DND-41 (cell line): ENCODE data around the gene TPM1.

Experiments used
- ATAC-seq: fragments of 200-7000 bp; cut with Tn5 transposase; 3 replicates; pipeline ENCODE4 v1.9.1; 2021; ENCODE audit warnings: low read depth; ENCODE audit not compliant: insufficient read depth
- DNase-seq: peaks from one replicate; pipeline ENCODE4 v3.0.0-alpha.2; 2020
- H2AFZ ChIP-seq: 2 replicates; pipeline ENCODE4 v1.6.0; 2012; ENCODE audit warnings: low read depth, low read length
- H3K27ac ChIP-seq: 2 replicates; pipeline ENCODE4 v1.5.1; 2012; ENCODE audit warnings: low read length, inconsistent platforms
- H3K27me3 ChIP-seq: fragments of 200-600 bp; sonication (generic); 2 replicates; pipeline ENCODE4 v1.6.0; 2012; ENCODE audit warnings: low read length, mild to moderate bottlenecking, inconsistent platforms; ENCODE audit not compliant: insufficient read depth, poor library complexity
- H3K36me3 ChIP-seq: 2 replicates; pipeline ENCODE4 v1.5.1; 2012; ENCODE audit warnings: low read length, inconsistent platforms; ENCODE audit not compliant: insufficient read depth
- H3K4me1 ChIP-seq: 2 replicates; pipeline ENCODE4 v1.5.1; 2012; ENCODE audit warnings: mild to moderate bottlenecking, low read length; ENCODE audit not compliant: insufficient read depth
- H3K4me2 ChIP-seq: 2 replicates; pipeline ENCODE4 v1.6.0; 2012; ENCODE audit warnings: mild to moderate bottlenecking, moderate library complexity, low read length, inconsistent platforms; ENCODE audit not compliant: insufficient read depth
- H3K4me3 ChIP-seq, 2 experiments: fragments of 200-600 bp in 1 of 2; shearing (Covaris generic) in 1 of 2; 2 replicates each; pipeline ENCODE4 v1.5.1; 2012 to 2016; ENCODE audit warnings: inconsistent platforms in 2 of 2, low read length in 2 of 2, mild to moderate bottlenecking in 2 of 2, low read depth in 1 of 2, moderate library complexity in 1 of 2
- H3K79me2 ChIP-seq: 2 replicates; pipeline ENCODE4 v1.6.0; 2012; ENCODE audit warnings: low read length, inconsistent platforms; ENCODE audit not compliant: insufficient read depth
- H3K9ac ChIP-seq: 2 replicates; pipeline ENCODE4 v1.6.0; 2012; ENCODE audit warnings: low read depth, mild to moderate bottlenecking, inconsistent platforms, low read length, moderate library complexity
- H3K9me3 ChIP-seq: 2 replicates; pipeline ENCODE4 v1.5.1; 2012; ENCODE audit warnings: low read length, moderate library complexity, mild to moderate bottlenecking, inconsistent platforms; ENCODE audit not compliant: insufficient read depth, severe bottlenecking
- H4K20me1 ChIP-seq: 2 replicates; pipeline ENCODE4 v1.6.0; 2012; ENCODE audit warnings: low read length; ENCODE audit not compliant: insufficient read depth
- EZH2 ChIP-seq: IDR thresholded peaks from 3 replicates; pipeline ENCODE4 v1.6.1; 2012; ENCODE audit warnings: borderline replicate concordance, low read depth, mild to moderate bottlenecking, moderate library complexity, low read length, inconsistent platforms; ENCODE audit not compliant: severe bottlenecking
- TF ChIP-seq, protein P1 (sequence below): IDR thresholded peaks from 2 replicates; pipeline ENCODE4 v1.5.1; 2012; ENCODE audit warnings: borderline replicate concordance, low read length, moderate library complexity, mild to moderate bottlenecking; ENCODE audit not compliant: poor library complexity, severe bottlenecking; ENCODE audit errors: extremely low read depth

TPM1 gene

DNA sequence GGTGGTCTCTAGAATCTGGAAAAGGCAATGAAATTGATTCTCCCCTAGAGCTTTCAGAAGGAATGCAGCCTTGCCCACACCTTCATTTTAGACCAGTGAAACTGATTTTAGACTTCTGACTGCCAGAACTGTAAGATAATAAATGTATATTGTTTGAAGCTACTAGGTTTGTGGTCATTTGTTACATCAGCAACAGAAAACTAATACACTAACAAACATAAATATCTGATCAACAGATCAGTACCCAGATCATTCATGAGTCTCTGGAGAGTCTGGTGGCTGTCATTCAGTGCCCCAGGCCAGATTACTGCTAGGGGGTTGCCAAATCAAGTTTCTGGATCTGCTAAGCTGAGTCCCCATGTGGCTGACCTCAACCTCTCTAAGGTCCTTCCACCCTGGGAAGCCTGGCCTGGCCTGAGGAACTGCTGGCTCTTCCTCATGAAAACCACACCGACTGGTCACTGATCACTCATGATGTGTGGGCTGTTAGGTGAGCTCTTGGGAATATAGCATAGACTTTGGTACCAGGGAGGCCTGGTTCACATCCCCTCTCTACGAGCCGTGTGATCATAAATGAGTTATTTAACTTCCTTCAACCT is 68.0 kb downstream of the TPM1 start:
- Histone ChIP-seq H3K9ac (no peak overlapping the region), H3K4me2 (no peak overlapping the region), H3K27me3 (no peaks in the 10 kb centered on the region), H3K4me3 (no peak overlapping the region), H3K9me3 (no peaks in the 10 kb centered on the region), H3K27ac (no peak overlapping the region), H3K4me1 (no peaks in the 10 kb centered on the region), H2AFZ (no peak overlapping the region), H3K36me3 (no peaks in the 10 kb centered on the region), H3K79me2 (no peaks in the 10 kb centered on the region), H4K20me1 (no peaks in the 10 kb centered on the region)
- ATAC-seq (no peak), DNase-seq (no peak)
- TF ChIP-seq, protein P1, sequence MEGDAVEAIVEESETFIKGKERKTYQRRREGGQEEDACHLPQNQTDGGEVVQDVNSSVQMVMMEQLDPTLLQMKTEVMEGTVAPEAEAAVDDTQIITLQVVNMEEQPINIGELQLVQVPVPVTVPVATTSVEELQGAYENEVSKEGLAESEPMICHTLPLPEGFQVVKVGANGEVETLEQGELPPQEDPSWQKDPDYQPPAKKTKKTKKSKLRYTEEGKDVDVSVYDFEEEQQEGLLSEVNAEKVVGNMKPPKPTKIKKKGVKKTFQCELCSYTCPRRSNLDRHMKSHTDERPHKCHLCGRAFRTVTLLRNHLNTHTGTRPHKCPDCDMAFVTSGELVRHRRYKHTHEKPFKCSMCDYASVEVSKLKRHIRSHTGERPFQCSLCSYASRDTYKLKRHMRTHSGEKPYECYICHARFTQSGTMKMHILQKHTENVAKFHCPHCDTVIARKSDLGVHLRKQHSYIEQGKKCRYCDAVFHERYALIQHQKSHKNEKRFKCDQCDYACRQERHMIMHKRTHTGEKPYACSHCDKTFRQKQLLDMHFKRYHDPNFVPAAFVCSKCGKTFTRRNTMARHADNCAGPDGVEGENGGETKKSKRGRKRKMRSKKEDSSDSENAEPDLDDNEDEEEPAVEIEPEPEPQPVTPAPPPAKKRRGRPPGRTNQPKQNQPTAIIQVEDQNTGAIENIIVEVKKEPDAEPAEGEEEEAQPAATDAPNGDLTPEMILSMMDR = no peak
- TF ChIP-seq EZH2 = no peak

DNA sequence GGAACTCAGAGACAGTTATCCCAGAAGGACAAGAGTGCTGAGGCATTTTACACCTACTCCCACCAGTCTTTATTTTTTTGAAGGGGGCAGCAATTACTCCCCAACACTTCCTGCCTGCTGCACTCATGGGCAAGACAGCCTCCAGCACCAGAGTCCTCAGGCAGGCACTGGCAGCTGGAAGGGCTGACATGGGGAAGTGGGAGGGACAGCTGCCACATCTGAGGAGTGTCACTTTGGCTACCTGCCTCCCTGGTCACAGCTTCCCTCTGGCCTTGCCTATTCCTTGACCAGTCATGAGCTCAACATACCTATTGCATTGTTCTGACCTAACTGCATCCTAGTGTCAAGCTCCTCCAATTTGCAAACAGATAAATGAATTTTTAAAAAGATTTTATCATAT is 68.9 kb downstream of the TPM1 start:
- Histone ChIP-seq H3K79me2 (no peaks in the 10 kb centered on the region), H3K4me3 (no peak overlapping the region), H3K9me3 (no peaks in the 10 kb centered on the region), H3K36me3 (no peaks in the 10 kb centered on the region), H3K27ac (no peak overlapping the region), H3K4me2 (no peak overlapping the region), H4K20me1 (no peaks in the 10 kb centered on the region), H3K4me1 (no peaks in the 10 kb centered on the region), H2AFZ (no peak overlapping the region), H3K27me3 (no peaks in the 10 kb centered on the region), H3K9ac (no peak overlapping the region)
- no peak for ATAC-seq
- DNase-seq = no peak
- TF ChIP-seq, protein P1 = no peak
- no peak for TF ChIP-seq EZH2

DNA sequence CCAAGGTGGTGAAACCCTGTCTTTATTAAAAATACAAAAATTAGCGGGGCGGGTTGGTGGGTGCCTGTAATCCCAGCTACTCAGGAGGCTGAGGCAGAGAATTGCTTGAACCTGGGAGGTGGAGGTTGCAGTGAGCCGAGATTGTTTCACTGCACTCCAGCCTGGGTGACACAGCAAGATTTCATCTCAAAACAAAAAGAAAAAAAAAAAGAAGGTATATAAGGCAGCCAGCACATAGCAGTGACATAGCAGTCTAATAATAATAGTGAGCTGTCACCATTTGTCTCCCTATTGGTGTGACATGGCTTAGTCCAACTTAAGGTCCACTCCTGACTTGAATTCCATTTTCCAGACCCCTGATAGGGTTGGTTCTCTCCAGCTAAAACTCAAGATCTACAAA is 70.3 kb downstream of the TPM1 start:
- ATAC-seq = no peak

More for the DNA sequence above, 70.3 kb downstream of the TPM1 start:
- H3K4me3 ChIP-seq = no peak overlapping the region
- H2AFZ ChIP-seq = no peak overlapping the region
- no peak for DNase-seq
- TF ChIP-seq, protein P1 = no peak
- no peak for TF ChIP-seq EZH2
- H3K9me3 ChIP-seq = no peaks in the 10 kb centered on the region
- no peak overlapping the region for H3K27ac ChIP-seq
- H3K4me1 ChIP-seq = no peaks in the 10 kb centered on the region
- no peaks in the 10 kb centered on the region for H3K27me3 ChIP-seq
- H4K20me1 ChIP-seq = no peaks in the 10 kb centered on the region
- H3K4me2 ChIP-seq = no peak overlapping the region
- H3K36me3 ChIP-seq = no peaks in the 10 kb centered on the region
- no peaks in the 10 kb centered on the region for H3K79me2 ChIP-seq
- H3K9ac ChIP-seq = no peak overlapping the region
